Uterus (tissue), 2 donors: Measurements from ENCODE around the gene KMT2A.

Experiments used
- CTCF ChIP-seq, 4 experiments: fragments of 200-600 bp in 2 of 4; fragments of 450-650 bp in 2 of 4; sonication (generic) in 2 of 4; IDR thresholded peaks; one replicate each; pipeline ENCODE4 v1.5.1; 2016 to 2019; ENCODE audit warnings: antibody characterized with exemption in 4 of 4, mild to moderate bottlenecking in 2 of 4, moderate library complexity in 1 of 4
- POLR2A ChIP-seq, 2 donors: fragments of 450-650 bp; IDR thresholded peaks; one replicate each; pipeline ENCODE4 v1.6.1; 2016; ENCODE audit warnings: antibody characterized with exemption in 2 of 2, mild to moderate bottlenecking in 1 of 2, moderate library complexity in 1 of 2

- TF ChIP-seq POLR2A (IDR thresholded peaks at IDR 0.05) (no peak), CTCF (IDR thresholded peaks at IDR 0.05) (no peak)
Observed at GRCh38 chr11:118527109-118527508, 90.8 kb downstream of the KMT2A start, which contains the start of gene TTC36.
